SJSA1 (cell line): Measurements from ENCODE around the gene NFAT5. TPM values are rescaled to one million over a fixed set of nuclear protein-coding genes. Genes with fewer than 3 reads are reported as not detected.
"Not testable (repeated sequence)": the region's sequence is repeated elsewhere in the genome, so short reads cannot be mapped to it uniquely, and the experiment has no call there.

ENCODE experiments used
- DNase-seq, 2 experiments: peaks; one replicate each; pipeline ENCODE4 v3.0.0-alpha.2; 2015 to 2020; ENCODE audit warnings: low spot score in 2 of 2, low read depth in 1 of 2
- H3K27ac ChIP-seq: fragments of 250-450 bp; sonication (Bioruptor Pico); 2 replicates; pipeline ENCODE4 v1.5.1; 2020; ENCODE audit warnings: mild to moderate bottlenecking, moderate library complexity
- H3K27me3 ChIP-seq: fragments of 250-450 bp; sonication (Bioruptor Pico); replicated peaks from 2 replicates; pipeline ENCODE4 v1.5.1; 2020; ENCODE audit warnings: mild to moderate bottlenecking, moderate library complexity
- H3K36me3 ChIP-seq: fragments of 250-450 bp; sonication (Bioruptor Pico); 2 replicates; pipeline ENCODE4 v1.5.1; 2020; ENCODE audit warnings: mild to moderate bottlenecking
- H3K4me1 ChIP-seq: fragments of 250-450 bp; sonication (Bioruptor Pico); replicated peaks from 2 replicates; pipeline ENCODE4 v1.6.1; 2021; ENCODE audit warnings: mild to moderate bottlenecking
- H3K4me3 ChIP-seq: fragments of 250-450 bp; sonication (Bioruptor Pico); 2 replicates; pipeline ENCODE4 v1.5.1; 2020; ENCODE audit warnings: mild to moderate bottlenecking
- H3K9me3 ChIP-seq: fragments of 250-450 bp; sonication (Bioruptor Pico); replicated peaks from 2 replicates; pipeline ENCODE4 v1.5.1; 2020; ENCODE audit warnings: mild to moderate bottlenecking
- total RNA-seq: library from RNA; depleted of rRNA; stranded (reverse); fragments of >200 nt; shearing (Covaris generic); gene quantifications from 2 replicates; pipeline ENCODE4 v1.2.3, GENCODE V29; 2014

NFAT5 gene
- total RNA-seq, 1 experiment from 2014 or later = 9.0 TPM

DNA sequence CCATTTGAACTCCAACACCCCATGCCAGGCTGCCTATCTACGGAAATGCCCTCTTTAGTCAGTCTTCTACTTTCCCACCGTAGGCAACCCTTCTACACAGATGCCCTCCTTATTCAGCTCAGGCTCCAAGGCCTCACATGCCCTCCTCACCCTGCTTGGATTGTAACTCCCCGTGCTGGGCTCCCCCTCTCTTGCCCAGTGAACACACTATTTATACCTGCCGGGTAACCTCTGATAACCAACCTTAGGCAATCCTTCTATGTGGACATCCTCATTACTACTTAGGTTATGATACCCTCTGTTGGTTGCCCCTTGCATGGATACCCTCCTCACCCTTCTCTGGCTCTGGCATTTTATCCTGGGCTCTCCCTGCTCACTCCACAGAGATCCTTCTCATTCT lies 50.3 kb downstream of the NFAT5 start:
- no peaks in the 10 kb centered on the region for H3K27me3 ChIP-seq
- H3K4me3 ChIP-seq = no peak overlapping the region
- H3K9me3 ChIP-seq = no peaks in the 10 kb centered on the region

DNA sequence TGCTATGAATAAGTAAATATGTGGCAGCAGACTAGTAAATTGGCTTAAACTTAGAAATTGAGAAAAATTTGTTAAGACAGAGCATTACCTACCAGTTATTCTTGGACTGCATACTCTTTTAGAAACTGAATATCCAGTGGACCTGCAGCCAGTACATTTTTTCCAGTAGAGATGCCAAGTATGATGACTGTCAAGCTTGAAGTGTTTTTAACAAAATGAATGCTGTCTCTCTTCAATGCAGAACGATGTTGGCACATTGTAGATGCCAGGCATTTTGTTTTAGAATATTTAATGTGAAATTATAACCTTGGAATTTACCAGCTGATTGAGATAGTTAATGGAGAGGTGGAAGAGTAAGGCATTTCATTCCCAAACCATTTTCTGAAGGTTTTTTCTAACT lies 52.5 kb downstream of the NFAT5 start:
- Histone ChIP-seq H3K36me3 (peaks cover 11% of the 10 kb centered on the region), H3K4me3 (no peak overlapping the region), H3K4me1 (peaks cover 10% of the 10 kb centered on the region), H3K9me3 (no peaks in the 10 kb centered on the region), H3K27me3 (no peaks in the 10 kb centered on the region), H3K27ac (peak overlapping the region; percentile 16; the same call in 1 of the 2 replicates)
- DNase-seq = peak in 1 of 2 experiments; percentile 15

More for the DNA sequence above, 50.3 kb downstream of the NFAT5 start:
- Histone ChIP-seq H3K4me1 (peaks cover 18% of the 10 kb centered on the region), H3K27ac (no peak overlapping the region), H3K36me3 (peaks cover 18% of the 10 kb centered on the region)
- DNase-seq = no peak

- Histone ChIP-seq H3K9me3 (no peaks in the 10 kb centered on the region), H3K36me3 (peaks cover 11% of the 10 kb centered on the region), H3K4me3 (no peak overlapping the region), H3K27ac (peak overlapping the region; percentile 59), H3K4me1 (peaks cover 10% of the 10 kb centered on the region), H3K27me3 (no peaks in the 10 kb centered on the region)
- DNase-seq = peak in 1 of 2 experiments; percentile 31
Observed at GRCh38 chr16:69618721-69619120, 53.0 kb downstream of the NFAT5 start.

DNA sequence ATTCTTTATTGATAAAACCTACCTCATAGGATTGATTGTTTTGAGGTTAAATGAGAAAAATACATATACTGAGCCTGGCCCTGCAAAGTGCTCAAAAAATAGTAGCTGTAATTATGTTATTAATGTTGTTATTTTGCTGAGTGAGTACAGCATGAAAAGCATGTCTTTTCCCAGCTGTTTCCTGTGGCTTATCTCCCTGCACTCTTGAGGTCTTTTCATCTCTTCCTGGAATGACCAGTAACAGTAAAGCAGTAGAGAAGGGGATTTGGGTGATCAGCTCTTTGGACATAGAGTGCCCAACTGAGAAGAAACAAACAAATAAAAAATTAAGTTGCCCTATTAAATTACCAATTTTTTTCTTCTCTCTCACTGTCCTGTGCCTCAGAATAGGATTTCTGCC lies 53.7 kb downstream of the NFAT5 start:
- Histone ChIP-seq H3K4me1 (peaks cover 10% of the 10 kb centered on the region), H3K27me3 (no peaks in the 10 kb centered on the region), H3K4me3 (no peak overlapping the region), H3K27ac (no peak overlapping the region), H3K9me3 (no peaks in the 10 kb centered on the region), H3K36me3 (peaks cover 11% of the 10 kb centered on the region)
- DNase-seq = no peak

GRCh38 chr16:69620573-69620972 lies 54.8 kb downstream of the NFAT5 start:
- Histone ChIP-seq H3K4me3 (no peak overlapping the region), H3K4me1 (peaks cover 10% of the 10 kb centered on the region), H3K9me3 (no peaks in the 10 kb centered on the region), H3K27ac (no peak overlapping the region), H3K27me3 (no peaks in the 10 kb centered on the region), H3K36me3 (peaks cover 11% of the 10 kb centered on the region)
- DNase-seq = no peak

DNA sequence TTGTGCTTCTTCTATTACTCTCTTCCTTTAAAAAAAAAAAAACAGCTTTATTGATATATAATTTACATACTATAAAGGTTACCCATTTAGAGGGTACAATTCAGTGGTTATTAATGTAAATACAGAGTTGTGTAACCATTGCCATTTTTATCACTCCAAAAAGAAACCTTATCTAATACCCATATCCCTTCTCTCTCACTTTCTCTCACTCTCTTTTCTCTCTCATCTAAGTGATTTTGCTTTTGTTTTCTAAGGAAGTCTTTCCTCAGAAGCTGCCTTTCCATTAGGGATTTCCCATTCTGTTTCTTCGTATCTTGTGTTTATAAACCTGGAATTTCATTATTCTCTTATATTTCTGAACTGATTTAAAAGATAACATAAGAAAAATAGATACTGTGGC lies 55.5 kb downstream of the NFAT5 start:
- peaks cover 11% of the 10 kb centered on the region for H3K36me3 ChIP-seq
- no peak overlapping the region for H3K27ac ChIP-seq
- H3K4me1 ChIP-seq = peaks cover 10% of the 10 kb centered on the region
- H3K27me3 ChIP-seq = no peaks in the 10 kb centered on the region
- no peak overlapping the region for H3K4me3 ChIP-seq
- H3K9me3 ChIP-seq = no peaks in the 10 kb centered on the region
- DNase-seq = no peak

GRCh38 chr16:69626256-69626655 lies 60.5 kb downstream of the NFAT5 start:
- H3K27me3 ChIP-seq = no peaks in the 10 kb centered on the region
- DNase-seq = no peak
- H3K36me3 ChIP-seq = peaks cover 22% of the 10 kb centered on the region
- no peaks in the 10 kb centered on the region for H3K4me1 ChIP-seq
- no peaks in the 10 kb centered on the region for H3K9me3 ChIP-seq
- no peak overlapping the region for H3K4me3 ChIP-seq
- no peak overlapping the region for H3K27ac ChIP-seq

GRCh38 chr16:69632828-69633227 lies 67.1 kb downstream of the NFAT5 start:
- H3K27ac ChIP-seq = no peak overlapping the region
- H3K9me3 ChIP-seq = peaks cover 7% of the 10 kb centered on the region
- no peaks in the 10 kb centered on the region for H3K27me3 ChIP-seq
- no peaks in the 10 kb centered on the region for H3K4me1 ChIP-seq
- peaks cover 59% of the 10 kb centered on the region for H3K36me3 ChIP-seq
- H3K4me3 ChIP-seq = no peak overlapping the region
- no peak for DNase-seq

GRCh38 chr16:69633375-69633774 lies 67.6 kb downstream of the NFAT5 start:
- Histone ChIP-seq H3K9me3 (peaks cover 7% of the 10 kb centered on the region), H3K27ac (no peak overlapping the region), H3K4me3 (no peak overlapping the region), H3K36me3 (peaks cover 63% of the 10 kb centered on the region), H3K4me1 (no peaks in the 10 kb centered on the region), H3K27me3 (no peaks in the 10 kb centered on the region)
- no peak for DNase-seq

DNA sequence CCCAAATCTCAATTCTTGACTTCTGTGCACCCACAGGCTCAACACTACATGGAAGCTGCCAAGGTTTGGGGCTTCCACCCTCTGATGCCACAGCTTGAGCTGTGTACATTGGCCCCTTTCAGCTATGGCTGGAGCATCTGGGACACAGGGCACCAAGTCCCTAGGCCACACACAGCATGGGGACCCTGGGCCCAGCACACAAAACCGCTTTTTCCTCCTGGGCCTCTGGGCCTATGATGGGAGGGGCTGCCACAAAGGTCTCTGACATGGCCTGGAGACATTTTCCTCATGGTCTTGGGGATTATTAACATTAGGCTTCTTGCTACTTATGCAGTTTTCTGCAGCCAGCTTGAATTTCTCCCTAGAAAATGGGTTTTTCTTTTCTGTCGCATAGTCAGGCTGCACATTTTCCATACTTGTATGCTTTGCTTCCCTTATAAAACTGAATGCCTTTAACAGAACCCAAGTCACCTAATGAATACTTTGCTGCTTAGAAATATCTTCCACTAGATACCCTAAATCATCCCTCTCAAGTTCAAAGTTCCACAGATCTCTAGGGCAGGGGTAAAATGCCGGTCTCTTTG lies 70.9 kb downstream of the NFAT5 start:
- not testable (repeated sequence) for H3K27ac ChIP-seq, H3K4me3 ChIP-seq, H3K9me3 ChIP-seq, DNase-seq, H3K27me3 ChIP-seq, H3K4me1 ChIP-seq
- peaks cover 46% of the 10 kb centered on the region for H3K36me3 ChIP-seq

GRCh38 chr16:69637206-69637865 lies 71.6 kb downstream of the NFAT5 start:
- peaks cover 40% of the 10 kb centered on the region for H3K36me3 ChIP-seq
- H3K9me3 ChIP-seq, H3K4me1 ChIP-seq, H3K27ac ChIP-seq, H3K4me3 ChIP-seq, H3K27me3 ChIP-seq, DNase-seq: not testable (repeated sequence)

- H3K27ac ChIP-seq, H3K9me3 ChIP-seq, H3K4me3 ChIP-seq, H3K4me1 ChIP-seq, DNase-seq, H3K27me3 ChIP-seq: not testable (repeated sequence)
- peaks cover 24% of the 10 kb centered on the region for H3K36me3 ChIP-seq
Observed at GRCh38 chr16:69643997-69644396, 78.2 kb downstream of the NFAT5 start.

DNA sequence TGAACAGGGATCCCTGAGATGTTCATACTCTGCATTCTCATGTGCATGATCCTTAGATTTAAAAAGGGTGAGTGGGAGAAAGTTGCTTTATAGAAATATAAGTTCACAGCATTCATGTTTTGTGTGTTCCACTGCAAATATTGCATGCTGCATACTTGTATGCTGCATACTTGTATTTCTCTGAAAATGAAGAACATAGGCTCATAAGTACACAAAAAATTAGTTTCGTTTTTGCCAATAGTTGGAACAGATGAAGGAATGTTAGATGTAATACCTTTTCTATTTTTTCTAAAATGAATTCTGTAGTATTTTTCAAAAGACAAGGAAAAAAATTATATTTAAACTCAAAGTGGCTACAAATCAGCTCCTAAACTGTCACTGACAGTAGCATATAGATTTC lies 79.0 kb downstream of the NFAT5 start:
- no peak for DNase-seq
- H3K4me1 ChIP-seq = no peaks in the 10 kb centered on the region
- no peaks in the 10 kb centered on the region for H3K9me3 ChIP-seq
- H3K27me3 ChIP-seq = no peaks in the 10 kb centered on the region
- peaks cover 24% of the 10 kb centered on the region for H3K36me3 ChIP-seq
- H3K4me3 ChIP-seq = no peak overlapping the region
- H3K27ac ChIP-seq = no peak overlapping the region

GRCh38 chr16:69647020-69647419 lies 81.3 kb downstream of the NFAT5 start:
- no peaks in the 10 kb centered on the region for H3K9me3 ChIP-seq
- no peak for DNase-seq

More at GRCh38 chr16:69647020-69647419, 81.3 kb downstream of the NFAT5 start:
- H3K27ac ChIP-seq = no peak overlapping the region
- H3K4me3 ChIP-seq = no peak overlapping the region
- H3K36me3 ChIP-seq = peaks cover 37% of the 10 kb centered on the region
- H3K4me1 ChIP-seq = no peaks in the 10 kb centered on the region
- no peaks in the 10 kb centered on the region for H3K27me3 ChIP-seq
